NOMO-1 treated with DMSO at 0.1 percent for 48 hours (cell line): ENCODE results near the gene CYP4F8.
"Not testable (repeated sequence)": the region's sequence is repeated elsewhere in the genome, so short reads cannot be mapped to it uniquely, and the experiment has no call there.

Source experiments
- DNase-seq: peaks from one replicate; lab custom pipeline; 2025; ENCODE audit not compliant: unreplicated experiment; lab: John Stamatoyannopoulos, UW

Gene CYP4F8

GRCh38 chr19:15642807-15643206 lies 27.8 kb downstream of the CYP4F8 start:
- no peak for DNase-seq

GRCh38 chr19:15643387-15643786 lies 28.4 kb downstream of the CYP4F8 start:
- DNase-seq, result no peak

GRCh38 chr19:15644066-15644741 lies 29.2 kb downstream of the CYP4F8 start:
- no peak for DNase-seq

GRCh38 chr19:15644816-15645215 lies 29.8 kb downstream of the CYP4F8 start:
- DNase-seq, result no peak

- no peak for DNase-seq
These were observed 34.5 kb downstream of the CYP4F8 start for GRCh38 chr19:15649526-15649925.

GRCh38 chr19:15650123-15650522 lies 35.1 kb downstream of the CYP4F8 start:
- DNase-seq, result not testable (repeated sequence)

- no peak for DNase-seq
These were observed 36.8 kb downstream of the CYP4F8 start for GRCh38 chr19:15651791-15652190.

- DNase-seq, result no peak
These were observed 37.7 kb downstream of the CYP4F8 start for GRCh38 chr19:15652559-15653278.

GRCh38 chr19:15656467-15656866 lies 41.4 kb downstream of the CYP4F8 start:
- DNase-seq, result no peak

- no peak for DNase-seq
These were observed 48.2 kb downstream of the CYP4F8 start for GRCh38 chr19:15663247-15663646.

- DNase-seq, result no peak
These were observed 51.2 kb downstream of the CYP4F8 start for GRCh38 chr19:15666186-15666585.

- DNase-seq, result peak; percentile 29
These were observed 51.9 kb downstream of the CYP4F8 start for GRCh38 chr19:15666883-15667282.

GRCh38 chr19:15669440-15669839 lies 54.4 kb downstream of the CYP4F8 start:
- no peak for DNase-seq

GRCh38 chr19:15669891-15670290 lies 54.9 kb downstream of the CYP4F8 start:
- DNase-seq, result peak; percentile 79

- no peak for DNase-seq
These were observed 56.3 kb downstream of the CYP4F8 start for GRCh38 chr19:15671237-15671821.

GRCh38 chr19:15671891-15672579 lies 57.0 kb downstream of the CYP4F8 start:
- DNase-seq, result no peak

- no peak for DNase-seq
These were observed 57.7 kb downstream of the CYP4F8 start, which contains the start of gene CYP4F12 for GRCh38 chr19:15672580-15673175. Gene CYP4F12 (plus strand): TSS chr19:15673087. CDS start chr19:15673530, 443 bp downstream.

GRCh38 chr19:15673176-15673654 lies 58.2 kb downstream of the CYP4F8 start:
- DNase-seq, result no peak

- no peak for DNase-seq
These were observed 60.5 kb downstream of the CYP4F8 start for GRCh38 chr19:15675560-15675959.

- DNase-seq, result no peak
These were observed 64.1 kb downstream of the CYP4F8 start for GRCh38 chr19:15679089-15679488.

- not testable (repeated sequence) for DNase-seq
These were observed 64.8 kb downstream of the CYP4F8 start for GRCh38 chr19:15679865-15680264.
